GM23338 (cell line): ENCODE data around the gene MYO5B. TPM values are rescaled to one million over a fixed set of nuclear protein-coding genes. Genes with fewer than 3 reads are reported as not detected.

ENCODE experiments used
- ATAC-seq: fragments of 200-7000 bp; cut with Tn5 transposase; 3 replicates; pipeline ENCODE4 v1.9.1; 2020
- DNase-seq: peaks from one replicate; pipeline ENCODE4 v3.0.0-alpha.2; 2015; ENCODE audit warnings: low spot score
- H2AFZ ChIP-seq: fragments of 200-600 bp; sonication (generic); 2 replicates; pipeline ENCODE4 v1.8.0; 2016; ENCODE audit warnings: antibody characterized with exemption, mild to moderate bottlenecking, moderate library complexity
- H3F3A ChIP-seq: fragments of 200-600 bp; sonication (generic); replicated peaks from 2 replicates; pipeline ENCODE4 v1.8.0; 2017; ENCODE audit warnings: antibody characterized with exemption, mixed run types, low read depth
- H3K27ac ChIP-seq: fragments of 200-600 bp; sonication (generic); 2 replicates; pipeline ENCODE4 v1.6.1; 2016; ENCODE audit warnings: low read depth
- H3K27me3 ChIP-seq: fragments of 200-600 bp; sonication (generic); 2 replicates; pipeline ENCODE4 v1.8.0; 2016; ENCODE audit warnings: mild to moderate bottlenecking, mixed run types, moderate library complexity; ENCODE audit not compliant: insufficient read depth
- H3K36me3 ChIP-seq: fragments of 200-600 bp; sonication (generic); 2 replicates; pipeline ENCODE4 v1.8.0; 2016; ENCODE audit warnings: mild to moderate bottlenecking; ENCODE audit not compliant: insufficient read depth
- H3K4me1 ChIP-seq: fragments of 200-600 bp; sonication (generic); 2 replicates; pipeline ENCODE4 v1.8.0; 2016; ENCODE audit warnings: mild to moderate bottlenecking, moderate library complexity; ENCODE audit not compliant: insufficient read depth
- H3K4me2 ChIP-seq: fragments of 200-600 bp; sonication (generic); 2 replicates; pipeline ENCODE4 v1.7.1; 2017; ENCODE audit warnings: mixed run types
- H3K4me3 ChIP-seq: fragments of 200-600 bp; sonication (generic); 2 replicates; pipeline ENCODE4 v1.6.1; 2016; ENCODE audit warnings: mixed run types
- H3K79me2 ChIP-seq: fragments of 200-600 bp; sonication (generic); replicated peaks from 2 replicates; pipeline ENCODE4 v1.8.0; 2017; ENCODE audit warnings: mild to moderate bottlenecking; ENCODE audit not compliant: insufficient read depth
- H3K9me2 ChIP-seq: fragments of 200-600 bp; sonication (generic); 2 replicates; pipeline ENCODE4 v1.8.0; 2017; ENCODE audit not compliant: insufficient read depth
- H4K20me1 ChIP-seq: fragments of 200-600 bp; sonication (generic); replicated peaks from 2 replicates; pipeline ENCODE4 v1.8.0; 2017; ENCODE audit warnings: mild to moderate bottlenecking; ENCODE audit not compliant: insufficient read depth
- H3K27ac Mint-ChIP-seq: 2 replicates; pipeline ENCODE4 v1.8.0; 2020; ENCODE audit warnings: inconsistent platforms, mild to moderate bottlenecking, moderate library complexity, mixed read lengths
- H3K27me3 Mint-ChIP-seq: 3 replicates; pipeline ENCODE4 v1.8.0; 2022; ENCODE audit warnings: low read depth, mild to moderate bottlenecking, moderate library complexity, mixed read lengths, inconsistent platforms; ENCODE audit not compliant: insufficient read depth, poor library complexity
- H3K36me3 Mint-ChIP-seq: 3 replicates; pipeline ENCODE4 v1.8.0; 2021; ENCODE audit warnings: low read depth, mild to moderate bottlenecking, inconsistent platforms, moderate library complexity, mixed read lengths
- H3K4me1 Mint-ChIP-seq: 3 replicates; pipeline ENCODE4 v1.8.0; 2020; ENCODE audit warnings: mild to moderate bottlenecking, inconsistent platforms, mixed read lengths
- H3K4me3 Mint-ChIP-seq: 3 replicates; pipeline ENCODE4 v1.8.0; 2021; ENCODE audit warnings: moderate library complexity, mild to moderate bottlenecking, inconsistent platforms, mixed read lengths
- H3K9me3 Mint-ChIP-seq: 3 replicates; pipeline ENCODE4 v1.8.0; 2020; ENCODE audit warnings: moderate library complexity, mild to moderate bottlenecking, inconsistent platforms, mixed read lengths
- CREB1 ChIP-seq: fragments of 250-450 bp; sonication (Bioruptor Pico); IDR thresholded peaks from 2 replicates; pipeline ENCODE4 v1.5.0; 2020; ENCODE audit warnings: low read depth, mild to moderate bottlenecking, moderate library complexity
- EZH2 ChIP-seq: fragments of 200-600 bp; sonication (generic); IDR thresholded peaks from one replicate; pipeline ENCODE4 v1.8.0; 2017; ENCODE audit warnings: antibody characterized with exemption, mild to moderate bottlenecking, low read depth; ENCODE audit not compliant: unreplicated experiment
- EZH2phosphoT487 ChIP-seq: fragments of 200-600 bp; sonication (generic); IDR thresholded peaks from one replicate; pipeline ENCODE4 v1.8.1; 2018; ENCODE audit warnings: antibody characterized with exemption; ENCODE audit not compliant: unreplicated experiment
- NANOG ChIP-seq: IDR thresholded peaks from 2 replicates; pipeline ENCODE4 v1.6.1; 2016; ENCODE audit warnings: antibody characterized with exemption, borderline replicate concordance
- STAT1 ChIP-seq: IDR thresholded peaks from one replicate; pipeline ENCODE4 v1.6.1; 2016; ENCODE audit warnings: antibody characterized with exemption; ENCODE audit not compliant: unreplicated experiment
- ZNF114 ChIP-seq: fragments of 250-450 bp; sonication (Bioruptor Pico); IDR thresholded peaks from 2 replicates; pipeline ENCODE4 v1.5.0; 2020; ENCODE audit warnings: mild to moderate bottlenecking, moderate library complexity
- ZNF331 ChIP-seq: fragments of 250-450 bp; sonication (Bioruptor Pico); IDR thresholded peaks from 2 replicates; pipeline ENCODE4 v1.5.0; 2020; ENCODE audit warnings: low read depth, mild to moderate bottlenecking, moderate library complexity
- polyA plus RNA-seq: library from polyadenylated mRNA; unstranded; fragments of >200 nt; fragmentation: Nextera tagmentation; extraction: Ambion mirVana; gene quantifications from 2 replicates; pipeline ENCODE4 v1.2.1, GENCODE V29; 2016
- total RNA-seq: library from RNA; depleted of rRNA; stranded (reverse); fragments of >200 nt; shearing (Covaris generic); gene quantifications from 2 replicates; pipeline ENCODE4 v1.2.3, GENCODE V29; 2014
- TF ChIP-seq, protein P1 (sequence below), 2 experiments: fragments of 200-600 bp in 1 of 2; sonication (generic) in 1 of 2; conservative IDR thresholded peaks; 2 replicates each; pipeline versions ENCODE4 v1.5.1 to v1.6.1; 2016 to 2017; ENCODE audit warnings: antibody characterized with exemption in 2 of 2, low read depth in 2 of 2, mild to moderate bottlenecking in 2 of 2, moderate library complexity in 1 of 2
- TF ChIP-seq, protein P2 (sequence below): fragments of 250-450 bp; sonication (Bioruptor Pico); IDR thresholded peaks from 2 replicates; pipeline ENCODE4 v1.5.0; 2020; ENCODE audit warnings: mild to moderate bottlenecking, moderate library complexity
- TF ChIP-seq, protein P3 (sequence below): IDR thresholded peaks from one replicate; pipeline ENCODE4 v1.6.1; 2018; ENCODE audit warnings: antibody characterized with exemption; ENCODE audit not compliant: unreplicated experiment

Gene MYO5B
- total and polyA plus RNA-seq, 2 experiments from 2014 or later = 3.2 to 19.1 TPM

DNA sequence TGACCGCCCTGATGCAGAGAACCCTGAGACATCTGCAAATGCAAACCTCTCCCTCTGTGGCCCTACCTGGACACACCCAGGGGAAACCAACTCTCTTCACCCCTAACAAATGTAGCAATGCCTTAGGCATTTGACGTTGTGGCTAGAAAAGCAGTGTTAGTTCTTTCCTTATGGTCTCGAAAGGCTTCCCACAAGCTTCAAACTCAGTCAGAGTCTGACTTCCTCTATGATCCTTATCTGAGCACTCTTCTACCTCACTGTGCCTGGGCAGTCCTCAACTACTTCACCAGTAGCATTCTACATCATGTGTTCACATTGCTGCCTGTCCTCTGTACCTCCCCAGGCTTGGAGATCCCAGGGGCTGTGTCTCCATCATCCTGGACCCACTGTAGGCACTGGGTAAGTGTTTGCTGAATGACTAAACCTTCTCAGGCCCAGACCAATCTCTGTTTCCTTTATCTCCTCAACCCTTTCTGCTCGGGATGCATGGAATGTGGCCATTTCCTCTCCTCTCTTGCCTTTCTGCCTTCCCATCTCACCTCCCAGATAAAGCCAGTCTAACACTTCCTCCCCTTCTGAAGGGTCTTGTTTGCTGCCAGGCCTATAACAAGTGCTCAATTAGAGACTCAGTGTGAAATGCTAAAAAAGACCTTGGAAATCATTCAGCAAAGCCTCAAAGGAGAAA, 289.9 kb downstream of the MYO5B start (continued):
- TF ChIP-seq, protein P1, sequence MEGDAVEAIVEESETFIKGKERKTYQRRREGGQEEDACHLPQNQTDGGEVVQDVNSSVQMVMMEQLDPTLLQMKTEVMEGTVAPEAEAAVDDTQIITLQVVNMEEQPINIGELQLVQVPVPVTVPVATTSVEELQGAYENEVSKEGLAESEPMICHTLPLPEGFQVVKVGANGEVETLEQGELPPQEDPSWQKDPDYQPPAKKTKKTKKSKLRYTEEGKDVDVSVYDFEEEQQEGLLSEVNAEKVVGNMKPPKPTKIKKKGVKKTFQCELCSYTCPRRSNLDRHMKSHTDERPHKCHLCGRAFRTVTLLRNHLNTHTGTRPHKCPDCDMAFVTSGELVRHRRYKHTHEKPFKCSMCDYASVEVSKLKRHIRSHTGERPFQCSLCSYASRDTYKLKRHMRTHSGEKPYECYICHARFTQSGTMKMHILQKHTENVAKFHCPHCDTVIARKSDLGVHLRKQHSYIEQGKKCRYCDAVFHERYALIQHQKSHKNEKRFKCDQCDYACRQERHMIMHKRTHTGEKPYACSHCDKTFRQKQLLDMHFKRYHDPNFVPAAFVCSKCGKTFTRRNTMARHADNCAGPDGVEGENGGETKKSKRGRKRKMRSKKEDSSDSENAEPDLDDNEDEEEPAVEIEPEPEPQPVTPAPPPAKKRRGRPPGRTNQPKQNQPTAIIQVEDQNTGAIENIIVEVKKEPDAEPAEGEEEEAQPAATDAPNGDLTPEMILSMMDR (conservative IDR thresholded peaks at IDR 0.05; ENCODE audit: low read depth in 2 of 2) = no peak

DNA sequence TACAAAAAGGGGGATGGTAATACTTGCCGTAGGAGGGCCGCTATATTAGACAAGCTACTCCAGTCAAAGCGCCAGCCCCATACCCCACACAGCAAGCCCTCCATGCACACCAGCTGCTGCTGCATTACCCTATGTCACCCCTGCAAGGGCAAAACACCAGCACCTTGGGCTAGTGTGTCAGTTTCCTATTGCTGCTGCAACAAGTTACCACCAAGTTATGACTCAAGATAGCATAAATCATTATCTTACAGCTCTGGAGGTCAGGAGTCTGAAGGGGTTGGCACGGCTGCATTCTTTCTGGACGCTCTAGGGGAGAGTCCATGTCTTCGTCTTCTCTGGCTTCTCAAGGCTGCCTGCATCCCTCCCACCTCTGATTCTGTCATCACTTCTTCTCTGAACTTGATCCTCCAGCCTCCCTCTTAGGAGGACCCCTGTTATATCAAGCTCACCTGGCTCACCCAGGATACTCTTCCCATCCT, 293.0 kb downstream of the MYO5B start:
- no peak overlapping the region for H3K27ac ChIP-seq
- no peaks in the 10 kb centered on the region for H3K4me1 ChIP-seq
- Mint-ChIP-seq H3K27me3 (peaks cover 2% of the 10 kb centered on the region), H3K4me3 (no peak overlapping the region), H3K4me1 (peaks cover 4% of the 10 kb centered on the region; the same call in 2 of the 3 replicates), H3K9me3 (no peaks in the 10 kb centered on the region; the same call in 2 of the 3 replicates), H3K27ac (no peak overlapping the region), H3K36me3 (peaks cover 9% of the 10 kb centered on the region; the same call in 2 of the 3 replicates)
- H3K79me2 ChIP-seq = no peaks in the 10 kb centered on the region
- H3F3A ChIP-seq = no peaks in the 10 kb centered on the region
- no peaks in the 10 kb centered on the region for H3K9me2 ChIP-seq
- no peaks in the 10 kb centered on the region for H3K36me3 ChIP-seq
- H2AFZ ChIP-seq = no peak overlapping the region
- DNase-seq (no peak), ATAC-seq (no peak)
- no peak overlapping the region for H3K4me2 ChIP-seq
- no peaks in the 10 kb centered on the region for H4K20me1 ChIP-seq
- no peaks in the 10 kb centered on the region for H3K27me3 ChIP-seq
- no peak overlapping the region for H3K4me3 ChIP-seq
- TF ChIP-seq CREB1 (CRISPR knock-in tag) (no peak), ZNF331 (CRISPR knock-in tag) (no peak), STAT1 (no peak), EZH2phosphoT487 (no peak), NANOG (no peak), ZNF114 (CRISPR knock-in tag) (no peak), EZH2 (no peak)
- TF ChIP-seq, protein P2, sequence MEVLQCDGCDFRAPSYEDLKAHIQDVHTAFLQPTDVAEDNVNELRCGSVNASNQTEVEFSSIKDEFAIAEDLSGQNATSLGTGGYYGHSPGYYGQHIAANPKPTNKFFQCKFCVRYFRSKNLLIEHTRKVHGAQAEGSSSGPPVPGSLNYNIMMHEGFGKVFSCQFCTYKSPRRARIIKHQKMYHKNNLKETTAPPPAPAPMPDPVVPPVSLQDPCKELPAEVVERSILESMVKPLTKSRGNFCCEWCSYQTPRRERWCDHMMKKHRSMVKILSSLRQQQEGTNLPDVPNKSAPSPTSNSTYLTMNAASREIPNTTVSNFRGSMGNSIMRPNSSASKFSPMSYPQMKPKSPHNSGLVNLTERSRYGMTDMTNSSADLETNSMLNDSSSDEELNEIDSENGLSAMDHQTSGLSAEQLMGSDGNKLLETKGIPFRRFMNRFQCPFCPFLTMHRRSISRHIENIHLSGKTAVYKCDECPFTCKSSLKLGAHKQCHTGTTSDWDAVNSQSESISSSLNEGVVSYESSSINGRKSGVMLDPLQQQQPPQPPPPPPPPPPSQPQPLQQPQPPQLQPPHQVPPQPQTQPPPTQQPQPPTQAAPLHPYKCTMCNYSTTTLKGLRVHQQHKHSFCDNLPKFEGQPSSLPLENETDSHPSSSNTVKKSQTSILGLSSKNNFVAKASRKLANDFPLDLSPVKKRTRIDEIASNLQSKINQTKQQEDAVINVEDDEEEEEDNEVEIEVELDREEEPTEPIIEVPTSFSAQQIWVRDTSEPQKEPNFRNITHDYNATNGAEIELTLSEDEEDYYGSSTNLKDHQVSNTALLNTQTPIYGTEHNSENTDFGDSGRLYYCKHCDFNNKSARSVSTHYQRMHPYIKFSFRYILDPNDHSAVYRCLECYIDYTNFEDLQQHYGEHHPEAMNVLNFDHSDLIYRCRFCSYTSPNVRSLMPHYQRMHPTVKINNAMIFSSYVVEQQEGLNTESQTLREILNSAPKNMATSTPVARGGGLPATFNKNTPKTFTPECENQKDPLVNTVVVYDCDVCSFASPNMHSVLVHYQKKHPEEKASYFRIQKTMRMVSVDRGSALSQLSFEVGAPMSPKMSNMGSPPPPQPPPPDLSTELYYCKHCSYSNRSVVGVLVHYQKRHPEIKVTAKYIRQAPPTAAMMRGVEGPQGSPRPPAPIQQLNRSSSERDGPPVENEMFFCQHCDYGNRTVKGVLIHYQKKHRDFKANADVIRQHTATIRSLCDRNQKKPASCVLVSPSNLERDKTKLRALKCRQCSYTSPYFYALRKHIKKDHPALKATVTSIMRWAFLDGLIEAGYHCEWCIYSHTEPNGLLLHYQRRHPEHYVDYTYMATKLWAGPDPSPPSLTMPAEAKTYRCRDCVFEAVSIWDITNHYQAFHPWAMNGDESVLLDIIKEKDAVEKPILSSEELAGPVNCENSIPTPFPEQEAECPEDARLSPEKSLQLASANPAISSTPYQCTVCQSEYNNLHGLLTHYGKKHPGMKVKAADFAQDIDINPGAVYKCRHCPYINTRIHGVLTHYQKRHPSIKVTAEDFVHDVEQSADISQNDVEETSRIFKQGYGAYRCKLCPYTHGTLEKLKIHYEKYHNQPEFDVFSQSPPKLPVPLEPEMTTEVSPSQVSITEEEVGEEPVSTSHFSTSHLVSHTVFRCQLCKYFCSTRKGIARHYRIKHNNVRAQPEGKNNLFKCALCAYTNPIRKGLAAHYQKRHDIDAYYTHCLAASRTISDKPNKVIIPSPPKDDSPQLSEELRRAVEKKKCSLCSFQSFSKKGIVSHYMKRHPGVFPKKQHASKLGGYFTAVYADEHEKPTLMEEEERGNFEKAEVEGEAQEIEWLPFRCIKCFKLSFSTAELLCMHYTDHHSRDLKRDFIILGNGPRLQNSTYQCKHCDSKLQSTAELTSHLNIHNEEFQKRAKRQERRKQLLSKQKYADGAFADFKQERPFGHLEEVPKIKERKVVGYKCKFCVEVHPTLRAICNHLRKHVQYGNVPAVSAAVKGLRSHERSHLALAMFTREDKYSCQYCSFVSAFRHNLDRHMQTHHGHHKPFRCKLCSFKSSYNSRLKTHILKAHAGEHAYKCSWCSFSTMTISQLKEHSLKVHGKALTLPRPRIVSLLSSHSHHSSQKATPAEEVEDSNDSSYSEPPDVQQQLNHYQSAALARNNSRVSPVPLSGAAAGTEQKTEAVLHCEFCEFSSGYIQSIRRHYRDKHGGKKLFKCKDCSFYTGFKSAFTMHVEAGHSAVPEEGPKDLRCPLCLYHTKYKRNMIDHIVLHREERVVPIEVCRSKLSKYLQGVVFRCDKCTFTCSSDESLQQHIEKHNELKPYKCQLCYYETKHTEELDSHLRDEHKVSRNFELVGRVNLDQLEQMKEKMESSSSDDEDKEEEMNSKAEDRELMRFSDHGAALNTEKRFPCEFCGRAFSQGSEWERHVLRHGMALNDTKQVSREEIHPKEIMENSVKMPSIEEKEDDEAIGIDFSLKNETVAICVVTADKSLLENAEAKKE (CRISPR knock-in tag) = no peak
- TF ChIP-seq, protein P3, sequence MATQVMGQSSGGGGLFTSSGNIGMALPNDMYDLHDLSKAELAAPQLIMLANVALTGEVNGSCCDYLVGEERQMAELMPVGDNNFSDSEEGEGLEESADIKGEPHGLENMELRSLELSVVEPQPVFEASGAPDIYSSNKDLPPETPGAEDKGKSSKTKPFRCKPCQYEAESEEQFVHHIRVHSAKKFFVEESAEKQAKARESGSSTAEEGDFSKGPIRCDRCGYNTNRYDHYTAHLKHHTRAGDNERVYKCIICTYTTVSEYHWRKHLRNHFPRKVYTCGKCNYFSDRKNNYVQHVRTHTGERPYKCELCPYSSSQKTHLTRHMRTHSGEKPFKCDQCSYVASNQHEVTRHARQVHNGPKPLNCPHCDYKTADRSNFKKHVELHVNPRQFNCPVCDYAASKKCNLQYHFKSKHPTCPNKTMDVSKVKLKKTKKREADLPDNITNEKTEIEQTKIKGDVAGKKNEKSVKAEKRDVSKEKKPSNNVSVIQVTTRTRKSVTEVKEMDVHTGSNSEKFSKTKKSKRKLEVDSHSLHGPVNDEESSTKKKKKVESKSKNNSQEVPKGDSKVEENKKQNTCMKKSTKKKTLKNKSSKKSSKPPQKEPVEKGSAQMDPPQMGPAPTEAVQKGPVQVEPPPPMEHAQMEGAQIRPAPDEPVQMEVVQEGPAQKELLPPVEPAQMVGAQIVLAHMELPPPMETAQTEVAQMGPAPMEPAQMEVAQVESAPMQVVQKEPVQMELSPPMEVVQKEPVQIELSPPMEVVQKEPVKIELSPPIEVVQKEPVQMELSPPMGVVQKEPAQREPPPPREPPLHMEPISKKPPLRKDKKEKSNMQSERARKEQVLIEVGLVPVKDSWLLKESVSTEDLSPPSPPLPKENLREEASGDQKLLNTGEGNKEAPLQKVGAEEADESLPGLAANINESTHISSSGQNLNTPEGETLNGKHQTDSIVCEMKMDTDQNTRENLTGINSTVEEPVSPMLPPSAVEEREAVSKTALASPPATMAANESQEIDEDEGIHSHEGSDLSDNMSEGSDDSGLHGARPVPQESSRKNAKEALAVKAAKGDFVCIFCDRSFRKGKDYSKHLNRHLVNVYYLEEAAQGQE = no peak
- TF ChIP-seq, protein P1 (conservative IDR thresholded peaks at IDR 0.05; ENCODE audit: low read depth in 2 of 2) = no peak
